K562 treated with DMSO at 1 percent for 24 hours (cell line): Measurements from ENCODE around the gene DYRK1A. TPM values are rescaled to one million over a fixed set of nuclear protein-coding genes. Genes with fewer than 3 reads are reported as not detected.

Experiments used
- total RNA-seq: library from RNA; unstranded; fragments of 300-600 nt; gene quantifications from 2 replicates; pipeline ENCODE4 v1.2.3, GENCODE V29; 2022; ENCODE audit warnings: low read depth; ENCODE audit not compliant: insufficient read depth

The DYRK1A gene
- 15.3 and 16.4 TPM in 2 replicates for total RNA-seq

GRCh38 chr21:37366482-37367316 is at the start of gene DYRK1A:
Gene DYRK1A (plus strand): TSS chr21:37366773. CDS start chr21:37420375, 53,602 bp downstream.

Other genes with a start within 250 kb of the DYRK1A start
- gene VPS26C, start 99.4 kb upstream of the DYRK1A start, total RNA-seq: 47.8 and 49.4 TPM in 2 replicates